Type B pancreatic cell (in vitro differentiated cells): ENCODE data around the gene SLC4A5. TPM values are rescaled to one million over a fixed set of nuclear protein-coding genes. Genes with fewer than 3 reads are reported as not detected.

Experiments
- DNase-seq: peaks from one replicate; pipeline ENCODE4 v3.0.0; 2021; ENCODE audit warnings: mixed read lengths; ENCODE audit not compliant: unreplicated experiment; ENCODE audit errors: extremely low spot score
- H3K27ac Mint-ChIP-seq: 2 replicates; pipeline ENCODE4 v1.8.0; 2021; ENCODE audit warnings: mild to moderate bottlenecking, mixed read lengths
- H3K27me3 Mint-ChIP-seq: 2 replicates; pipeline ENCODE4 v1.8.0; 2021; ENCODE audit warnings: mixed read lengths
- H3K36me3 Mint-ChIP-seq: 2 replicates; pipeline ENCODE4 v1.8.0; 2021; ENCODE audit warnings: mixed read lengths
- H3K4me1 Mint-ChIP-seq: one replicate; pipeline ENCODE4 v1.8.0; 2021; ENCODE audit warnings: mixed read lengths; ENCODE audit not compliant: unreplicated experiment
- H3K4me3 Mint-ChIP-seq: 2 replicates; pipeline ENCODE4 v1.8.0; 2021; ENCODE audit warnings: mild to moderate bottlenecking, mixed read lengths
- H3K9me3 Mint-ChIP-seq: 2 replicates; pipeline ENCODE4 v1.8.0; 2021; ENCODE audit warnings: mixed read lengths
- CTCF ChIP-seq: fragments of 200-600 bp; sonication (generic); conservative IDR thresholded peaks from 2 replicates; pipeline ENCODE4 v1.5.0; 2021; ENCODE audit warnings: antibody characterized with exemption, mild to moderate bottlenecking
- total RNA-seq: library from RNA; stranded (reverse); gene quantifications from 2 replicates; pipeline ENCODE4 v1.2.1, GENCODE V29; 2021; ENCODE audit warnings: low replicate concordance

Gene SLC4A5
- total RNA-seq, 1 donor from 2014 or later = 6.4 TPM

GRCh38 chr2:74325815-74326214, 17.4 kb downstream of the SLC4A5 start:
- no peaks in the 10 kb centered on the region for H3K36me3 Mint-ChIP-seq
- no peak overlapping the region for H3K4me3 Mint-ChIP-seq
- H3K27me3 Mint-ChIP-seq = no peaks in the 10 kb centered on the region
- no peak for TF ChIP-seq CTCF
- DNase-seq = no peak
- no peaks in the 10 kb centered on the region for H3K9me3 Mint-ChIP-seq
- H3K4me1 Mint-ChIP-seq = no peaks in the 10 kb centered on the region
- H3K27ac Mint-ChIP-seq = no peak overlapping the region

- Mint-ChIP-seq H3K4me1 (peaks cover 4% of the 10 kb centered on the region), H3K9me3 (no peaks in the 10 kb centered on the region), H3K4me3 (no peak overlapping the region), H3K36me3 (no peaks in the 10 kb centered on the region), H3K27ac (no peak overlapping the region), H3K27me3 (no peaks in the 10 kb centered on the region)
- no peak for TF ChIP-seq CTCF
- no peak for DNase-seq
These were observed 21.5 kb downstream of the SLC4A5 start for GRCh38 chr2:74321737-74322136.

- H3K27me3 Mint-ChIP-seq = no peaks in the 10 kb centered on the region
- no peaks in the 10 kb centered on the region for H3K9me3 Mint-ChIP-seq
- H3K36me3 Mint-ChIP-seq = no peaks in the 10 kb centered on the region
- no peak overlapping the region for H3K27ac Mint-ChIP-seq
- no peak for TF ChIP-seq CTCF
- H3K4me3 Mint-ChIP-seq = no peak overlapping the region
- DNase-seq = no peak
- peaks cover 5% of the 10 kb centered on the region for H3K4me1 Mint-ChIP-seq
These were observed 25.5 kb downstream of the SLC4A5 start for GRCh38 chr2:74317701-74318100.

DNA sequence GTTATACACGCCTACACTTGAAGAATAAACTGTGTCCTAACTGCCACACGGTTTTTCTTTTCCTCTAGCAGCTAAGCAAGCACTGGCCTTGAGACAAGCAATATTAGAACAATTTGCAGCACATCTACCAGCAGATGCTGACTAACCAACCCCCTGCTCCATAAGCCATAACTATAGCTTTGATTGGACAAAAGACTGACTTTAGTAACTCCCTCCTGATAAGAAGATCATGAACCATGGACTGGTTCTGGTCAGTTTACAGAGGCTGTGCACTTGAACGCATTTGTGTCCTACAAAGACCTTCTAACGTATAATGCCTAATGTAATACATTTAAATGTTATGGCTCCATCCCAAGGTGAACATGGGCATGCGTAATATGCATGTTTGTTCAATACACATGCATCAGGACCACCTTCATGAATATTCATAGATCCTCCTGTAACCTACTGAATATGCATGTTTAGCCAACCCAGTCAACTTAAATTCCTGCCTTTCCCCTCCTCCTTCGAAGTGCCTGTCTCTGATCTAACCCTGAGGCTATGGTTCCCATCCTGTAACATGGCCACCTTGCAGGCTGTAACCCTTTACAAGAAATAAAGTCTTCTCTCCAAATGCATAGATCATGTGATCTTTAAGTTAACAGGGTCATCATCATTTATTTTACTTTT, 26.5 kb downstream of the SLC4A5 start:
- H3K27me3 Mint-ChIP-seq = no peaks in the 10 kb centered on the region
- no peaks in the 10 kb centered on the region for H3K36me3 Mint-ChIP-seq
- H3K4me1 Mint-ChIP-seq = peaks cover 5% of the 10 kb centered on the region
- no peak for TF ChIP-seq CTCF
- no peak overlapping the region for H3K4me3 Mint-ChIP-seq
- no peaks in the 10 kb centered on the region for H3K9me3 Mint-ChIP-seq
- DNase-seq = no peak
- H3K27ac Mint-ChIP-seq = no peak overlapping the region

- Mint-ChIP-seq H3K9me3 (no peaks in the 10 kb centered on the region), H3K36me3 (no peaks in the 10 kb centered on the region), H3K4me3 (no peak overlapping the region), H3K27me3 (no peaks in the 10 kb centered on the region), H3K4me1 (peaks cover 5% of the 10 kb centered on the region), H3K27ac (no peak overlapping the region)
- no peak for DNase-seq
- no peak for TF ChIP-seq CTCF
These were observed 29.1 kb downstream of the SLC4A5 start for GRCh38 chr2:74314107-74314506.

DNA sequence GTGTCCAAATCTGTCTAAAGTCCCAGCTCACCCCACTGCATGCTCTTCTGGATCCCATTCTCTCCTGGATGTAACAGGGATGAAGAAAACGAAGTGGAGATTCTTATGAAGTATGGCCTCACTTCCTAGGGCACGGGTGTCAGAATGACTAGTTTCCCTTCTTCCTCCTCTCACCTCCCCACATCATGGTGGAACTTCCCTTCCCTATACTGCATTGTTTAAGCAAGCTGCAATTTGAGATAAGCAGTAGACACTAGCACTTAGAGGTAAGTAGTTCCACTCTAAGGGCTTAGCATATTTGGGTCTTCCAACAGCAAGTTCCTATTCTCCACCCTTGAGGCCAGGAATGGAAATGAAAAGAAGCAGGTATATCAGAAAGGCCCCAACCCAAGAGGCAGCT, 29.7 kb downstream of the SLC4A5 start:
- no peaks in the 10 kb centered on the region for H3K9me3 Mint-ChIP-seq
- peaks cover 5% of the 10 kb centered on the region for H3K4me1 Mint-ChIP-seq
- H3K36me3 Mint-ChIP-seq = no peaks in the 10 kb centered on the region
- no peak for DNase-seq
- no peaks in the 10 kb centered on the region for H3K27me3 Mint-ChIP-seq
- H3K4me3 Mint-ChIP-seq = no peak overlapping the region
- no peak for TF ChIP-seq CTCF
- H3K27ac Mint-ChIP-seq = no peak overlapping the region
